NCI-H1694 treated with DMSO at 0.1 percent for 48 hours (cell line): Measurements from ENCODE around the gene SPHK1.

Source experiments
- DNase-seq: peaks from one replicate; lab custom pipeline; 2025; lab: John Stamatoyannopoulos, UW

The SPHK1 gene

GRCh38 chr17:76384987-76385891, 830 bp downstream of the SPHK1 start:
- DNase-seq: no peak

GRCh38 chr17:76385892-76386786, 1.7 kb downstream of the SPHK1 start:
- DNase-seq: peak; percentile 83

- no peak for DNase-seq
These were observed 2.8 kb downstream of the SPHK1 start for GRCh38 chr17:76386966-76387765.

GRCh38 chr17:76388966-76389888, 4.8 kb downstream of the SPHK1 start:
- no peak for DNase-seq

- no peak for DNase-seq
These were observed 5.6 kb downstream of the SPHK1 start for GRCh38 chr17:76390003-76390421.

GRCh38 chr17:76391200-76391715, 6.8 kb downstream of the SPHK1 start:
- DNase-seq: no peak

- peak; percentile 15 for DNase-seq
These were observed 9.8 kb downstream of the SPHK1 start for GRCh38 chr17:76394166-76394565.

GRCh38 chr17:76395980-76396379, 11.6 kb downstream of the SPHK1 start:
- DNase-seq: no peak

GRCh38 chr17:76397184-76397583, 12.8 kb downstream of the SPHK1 start:
- peak; percentile 17 for DNase-seq

GRCh38 chr17:76397687-76398522, 13.5 kb downstream of the SPHK1 start:
- DNase-seq: peak; percentile 71

- DNase-seq: no peak
These were observed 14.2 kb downstream of the SPHK1 start for GRCh38 chr17:76398523-76399174.

- no peak for DNase-seq
These were observed 15.1 kb downstream of the SPHK1 start for GRCh38 chr17:76399175-76400172.

- no peak for DNase-seq
These were observed 18.3 kb downstream of the SPHK1 start for GRCh38 chr17:76402711-76403110.

GRCh38 chr17:76404256-76404655, 19.8 kb downstream of the SPHK1 start:
- no peak for DNase-seq

- DNase-seq: no peak
These were observed 20.7 kb downstream of the SPHK1 start for GRCh38 chr17:76404976-76405563.

GRCh38 chr17:76405607-76405966, 21.2 kb downstream of the SPHK1 start:
- DNase-seq: no peak

GRCh38 chr17:76405967-76406647, 21.7 kb downstream of the SPHK1 start:
- DNase-seq: peak; percentile 64
